HG03354 (cell line): Measurements from ENCODE around the gene DNAAF1.

Experiments used
- ATAC-seq: cut with Tn5 transposase; IDR thresholded peaks from one replicate; pipeline ENCODE4 v1.9.1; 2021; ENCODE audit warnings: mild to moderate bottlenecking; ENCODE audit not compliant: unreplicated experiment, poor library complexity, severe bottlenecking

DNAAF1 gene

DNA sequence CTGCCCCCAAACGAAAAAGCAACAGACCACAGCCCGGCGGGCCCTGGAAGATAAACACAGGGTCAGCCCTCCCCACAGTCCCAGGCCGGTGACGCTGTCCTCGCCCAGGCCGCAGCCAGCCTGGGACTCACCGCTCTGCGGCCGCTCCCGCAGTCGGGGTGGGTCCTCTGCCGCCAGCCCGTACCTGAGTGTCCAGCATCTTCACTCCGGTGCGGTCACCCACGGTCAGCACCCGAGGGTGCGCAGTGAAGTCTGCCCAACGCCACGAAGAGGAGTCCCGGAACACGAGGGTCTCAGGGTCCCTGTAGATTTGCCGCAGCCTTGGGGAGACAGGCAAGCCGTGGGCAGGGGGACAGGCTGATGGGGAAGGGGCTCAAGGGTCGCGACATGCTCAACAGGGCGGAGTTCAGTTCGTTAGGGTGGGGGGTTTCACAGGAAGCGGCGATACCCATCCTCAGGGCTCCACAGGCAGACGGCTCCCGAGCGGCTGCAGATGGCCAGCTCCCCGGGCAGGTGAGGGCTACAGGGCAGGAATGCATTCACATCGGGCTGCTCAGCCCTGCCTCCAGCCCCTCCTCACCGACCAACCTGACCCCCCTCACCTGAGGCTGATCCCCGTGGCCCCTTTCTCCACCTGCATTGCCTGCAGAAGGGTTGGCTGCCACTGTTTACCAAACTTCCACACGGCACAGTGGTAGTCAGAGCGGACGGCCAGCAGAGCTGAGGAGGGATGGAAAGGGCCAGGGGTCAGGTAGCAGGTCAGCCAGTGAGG, 36.2 kb downstream of the DNAAF1 start:
- ATAC-seq, result no peak

DNA sequence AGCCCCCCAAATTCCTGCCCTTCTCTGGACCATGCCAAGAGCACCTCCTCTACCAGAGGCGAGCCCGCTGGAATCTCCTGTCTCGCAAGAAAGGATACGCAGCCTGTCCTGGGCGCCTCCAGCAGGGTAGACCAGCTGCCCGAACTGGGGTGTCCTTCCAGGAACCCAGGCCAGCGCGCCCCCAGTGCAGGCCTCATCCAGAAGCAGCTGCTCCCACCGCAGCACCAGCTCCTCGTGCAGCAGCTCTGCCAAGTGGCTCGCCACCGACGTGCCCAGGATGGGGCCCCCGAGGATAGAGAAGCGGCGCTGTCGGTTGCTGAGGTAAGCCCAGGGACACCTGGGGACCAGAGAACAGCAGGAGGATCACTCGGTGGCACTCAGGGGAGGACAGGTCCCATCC, 37.0 kb downstream of the DNAAF1 start:
- no peak for ATAC-seq

DNA sequence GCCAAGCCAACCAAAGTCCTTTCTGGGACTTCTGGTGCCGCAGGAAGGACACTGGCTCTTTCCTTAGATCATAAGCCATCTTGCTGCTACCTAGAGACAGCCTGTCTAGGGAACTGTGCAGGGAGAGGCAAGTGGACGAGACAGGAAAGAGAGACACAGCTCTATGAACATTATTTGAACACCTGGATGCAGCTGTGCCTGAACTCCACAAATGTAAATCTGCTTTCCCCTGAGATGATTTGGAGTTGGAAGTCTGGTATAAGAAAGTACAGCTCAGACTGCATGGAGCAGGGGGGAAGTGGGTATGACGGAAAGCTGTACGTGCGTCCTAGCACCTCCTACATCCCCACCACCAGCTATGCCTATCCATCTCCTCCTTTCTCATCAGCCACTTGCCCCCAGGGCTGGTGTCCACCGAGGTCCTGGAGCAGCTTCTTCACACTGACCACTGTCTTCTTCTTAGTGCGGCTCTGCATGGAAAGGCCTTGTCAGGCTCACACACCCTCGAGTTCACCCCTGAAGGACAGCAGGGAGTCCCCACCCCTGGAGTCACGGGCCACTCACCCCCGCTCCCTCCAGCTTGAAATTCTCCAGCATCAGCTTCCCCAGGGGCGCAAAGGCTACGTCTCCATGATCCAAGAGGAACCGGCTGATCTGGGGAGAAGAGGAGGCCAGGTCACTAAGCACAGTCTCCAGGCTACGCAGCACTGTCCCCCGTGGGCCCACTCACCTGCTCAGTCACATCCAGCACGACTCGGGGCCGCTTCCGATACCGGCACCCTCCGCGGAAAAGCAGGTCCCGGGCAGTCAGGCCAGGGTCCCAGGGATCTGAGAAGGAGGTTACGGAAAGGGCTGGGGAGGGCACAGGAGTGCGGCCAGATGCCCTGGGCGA, 37.8 kb downstream of the DNAAF1 start:
- no peak for ATAC-seq

DNA sequence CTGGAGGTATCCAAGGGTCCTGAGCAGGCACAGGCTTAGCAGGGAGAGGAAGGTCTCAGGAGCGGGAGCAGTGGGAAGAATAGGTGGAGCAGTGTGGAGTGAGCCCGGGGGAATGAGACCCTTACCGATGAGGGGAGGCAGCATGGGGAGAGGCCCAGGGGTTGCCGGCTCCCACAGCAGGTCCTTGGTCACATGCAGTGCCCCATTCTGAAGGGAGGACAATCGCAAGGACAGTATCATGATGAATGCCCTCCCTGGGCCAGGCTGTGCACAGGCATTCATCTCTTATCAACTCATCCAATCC, 38.4 kb downstream of the DNAAF1 start:
- ATAC-seq, result no peak

DNA sequence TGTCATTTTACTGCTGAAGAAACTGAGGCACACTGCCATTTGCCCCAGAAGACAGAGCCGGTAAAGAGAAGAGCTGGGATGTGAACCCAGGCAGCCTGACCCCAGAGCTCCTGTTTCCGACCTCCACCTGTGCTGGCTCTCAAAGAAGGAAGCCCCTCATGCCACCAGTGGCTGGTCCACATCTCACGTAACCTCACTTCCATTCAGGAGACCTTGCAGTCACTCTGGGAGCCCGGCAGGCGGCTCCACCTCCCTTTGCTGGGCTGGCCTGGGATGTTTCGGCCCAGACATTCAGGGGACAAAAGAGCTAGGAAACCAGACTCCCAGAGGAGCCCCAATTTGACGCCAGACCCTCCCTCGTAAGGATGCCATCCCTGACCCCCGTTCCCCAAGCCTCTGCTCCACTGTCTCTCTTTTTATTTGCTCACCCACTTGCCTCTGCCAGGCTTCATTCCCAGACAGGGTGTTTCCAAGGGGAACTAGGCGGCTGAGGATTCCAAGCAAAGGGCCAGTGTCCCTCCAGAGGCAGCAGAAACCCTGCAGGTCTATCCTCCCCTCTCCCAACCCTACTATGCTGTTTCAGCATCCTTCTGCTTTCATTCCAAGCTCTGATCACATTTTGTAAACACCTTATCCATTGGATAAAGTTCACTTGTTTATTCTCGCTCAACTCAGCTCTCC, 38.9 kb downstream of the DNAAF1 start:
- ATAC-seq, result no peak

DNA sequence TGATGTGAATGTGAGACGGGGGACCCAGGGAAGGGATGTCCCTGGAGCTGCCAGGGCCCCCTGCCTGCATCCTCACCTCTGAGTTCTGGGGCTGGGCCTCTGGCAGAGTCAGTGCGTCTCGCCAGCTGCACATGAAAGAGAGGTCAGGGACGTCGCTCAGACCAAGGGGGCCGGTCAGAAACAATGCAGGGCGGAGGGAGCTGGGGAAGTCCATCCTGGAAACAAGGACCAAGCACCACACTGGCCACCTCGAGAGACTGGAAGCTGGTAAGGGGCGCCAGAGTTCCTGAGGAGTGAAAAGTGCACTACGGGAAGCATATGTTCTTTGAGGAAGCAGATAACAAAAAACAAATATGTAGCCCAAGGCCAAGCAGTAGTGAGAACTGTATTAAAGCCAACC, 39.7 kb downstream of the DNAAF1 start:
- no peak for ATAC-seq

DNA sequence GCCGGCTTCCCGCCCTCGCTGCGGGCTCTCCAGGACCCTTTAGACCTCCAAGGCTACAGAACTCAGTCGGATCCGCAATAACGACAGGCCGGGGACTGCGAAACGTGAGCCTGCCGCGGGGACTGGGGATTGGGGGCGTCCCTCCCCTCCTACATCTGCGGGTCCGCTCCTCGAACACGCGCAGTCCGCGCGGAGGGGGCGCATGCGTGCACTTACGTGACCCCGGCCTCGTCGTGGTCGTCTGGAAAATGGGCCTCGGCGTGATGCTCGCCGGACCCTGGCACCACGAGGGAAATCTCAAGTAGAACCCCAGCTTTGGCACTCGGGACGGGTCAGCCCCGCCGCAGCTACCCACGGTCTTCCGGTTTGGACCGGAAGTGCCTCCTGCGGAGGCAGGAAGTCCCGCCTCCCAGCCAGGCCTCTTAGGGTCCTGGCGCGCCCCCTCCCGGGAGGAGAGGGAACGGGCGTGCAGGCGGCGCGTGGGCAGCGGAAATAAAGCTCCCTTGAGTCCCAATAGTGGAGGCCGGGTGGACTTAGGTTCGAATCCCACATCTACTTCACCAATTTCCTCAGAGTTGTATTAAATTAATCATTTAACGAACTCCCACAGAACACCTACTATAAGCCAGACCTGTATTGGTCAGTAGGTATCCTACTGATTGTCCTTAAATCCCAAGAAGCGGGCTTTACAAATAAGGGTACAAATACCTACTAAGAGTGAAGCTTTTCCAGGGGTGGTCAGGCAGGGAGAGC, 41.8 kb downstream of the DNAAF1 start, which contains the start of gene TAF1C:
TSS of gene TAF1C (minus strand) at position 373 of the 753 bp plus-strand sequence. CDS start 2,069 bp downstream, outside the sequence.
- peak; percentile 96 for ATAC-seq

DNA sequence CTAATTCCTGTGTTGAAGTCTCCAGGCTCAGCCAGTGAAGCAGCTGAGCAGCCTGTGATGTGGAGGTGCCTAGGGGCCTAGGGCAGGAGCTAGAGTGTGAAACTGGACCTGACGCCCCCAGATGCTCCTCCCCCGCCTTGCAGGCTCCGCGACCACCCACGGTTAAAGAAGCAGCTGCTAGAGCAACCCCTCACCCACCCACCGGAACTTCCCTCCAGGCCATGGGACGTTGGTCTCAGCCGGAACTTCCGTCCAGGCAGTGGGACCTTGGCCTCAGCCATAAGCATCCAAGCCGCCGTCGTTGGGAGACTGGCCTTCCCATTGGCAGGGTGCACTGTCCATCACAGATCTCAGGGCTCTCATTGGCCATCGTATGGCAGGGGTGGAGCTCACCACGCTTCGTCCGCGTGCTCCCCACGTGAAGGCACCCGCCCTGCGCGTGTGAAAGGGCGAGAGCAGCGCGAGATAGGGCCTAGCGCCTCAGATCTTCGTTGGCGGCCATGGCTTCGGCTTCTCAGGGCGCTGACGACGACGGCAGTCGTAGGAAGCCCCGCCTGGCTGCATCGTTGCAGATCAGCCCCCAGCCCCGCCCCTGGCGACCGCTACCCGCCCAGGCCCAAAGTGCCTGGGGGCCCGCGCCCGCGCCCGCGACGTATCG, 45.8 kb downstream of the DNAAF1 start, which contains the start of gene ADAD2:
TSS of gene ADAD2 (plus strand) at position 427 of the 658 bp plus-strand sequence. CDS start at position 501, 74 bp downstream.
- no peak for ATAC-seq

DNA sequence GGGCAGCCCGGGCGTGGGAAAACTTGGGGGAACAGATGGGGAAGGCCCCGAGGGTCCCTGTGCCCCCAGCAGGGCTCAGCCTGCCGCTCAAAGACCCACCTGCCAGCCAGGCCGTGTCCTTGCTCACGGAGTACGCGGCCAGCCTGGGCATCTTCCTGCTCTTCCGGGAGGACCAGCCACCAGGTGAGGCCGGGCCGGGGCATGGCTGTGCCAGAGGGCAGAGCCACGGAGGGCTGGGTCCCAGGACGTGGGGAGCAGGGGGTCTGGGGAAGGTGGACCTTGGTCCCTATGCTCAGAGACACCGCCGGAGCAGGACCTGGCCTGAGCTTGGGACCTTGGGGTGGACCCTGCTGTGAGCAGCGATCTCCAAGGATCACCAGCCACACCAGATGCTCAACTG, 46.4 kb downstream of the DNAAF1 start:
- ATAC-seq, result no peak

DNA sequence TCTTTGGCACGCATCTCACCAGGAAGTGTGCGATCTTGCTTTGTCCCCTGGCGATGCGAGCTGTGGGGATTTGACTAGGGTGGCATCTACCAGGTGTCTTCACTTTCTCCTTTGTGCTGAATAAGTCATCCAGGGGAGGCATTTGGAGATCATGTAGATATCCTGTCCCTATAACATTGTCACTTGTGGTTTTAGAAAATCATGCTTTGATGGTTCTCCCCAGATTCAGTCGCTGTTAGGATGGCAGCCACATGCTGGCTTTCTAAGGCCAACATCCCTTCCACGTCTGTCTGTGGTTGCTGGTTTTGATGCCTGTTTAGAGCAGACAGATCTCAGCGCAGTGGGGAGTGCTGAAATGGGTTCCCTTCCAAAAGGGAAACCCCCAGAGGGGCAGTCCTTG, 48.4 kb downstream of the DNAAF1 start:
- no peak for ATAC-seq

DNA sequence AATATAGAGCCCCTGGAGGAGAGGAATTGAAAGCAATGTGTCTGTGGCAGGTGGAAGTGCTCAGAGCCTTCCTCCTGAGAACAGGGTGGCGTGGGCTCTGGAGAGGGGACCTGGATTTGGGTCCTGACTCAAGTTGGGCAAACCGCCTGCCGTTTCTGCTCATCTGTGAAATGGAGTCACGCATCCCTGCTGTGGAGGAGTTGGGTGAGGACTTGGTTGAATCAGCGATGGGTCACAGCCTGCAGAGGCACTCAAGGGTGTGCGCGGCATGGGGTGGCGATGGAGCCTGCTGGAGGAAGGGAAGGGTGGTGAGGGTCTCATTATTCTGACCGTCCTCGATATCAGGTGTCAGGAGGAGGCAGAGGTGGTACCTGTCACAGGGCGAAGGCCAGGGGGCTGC, 48.9 kb downstream of the DNAAF1 start:
- no peak for ATAC-seq

DNA sequence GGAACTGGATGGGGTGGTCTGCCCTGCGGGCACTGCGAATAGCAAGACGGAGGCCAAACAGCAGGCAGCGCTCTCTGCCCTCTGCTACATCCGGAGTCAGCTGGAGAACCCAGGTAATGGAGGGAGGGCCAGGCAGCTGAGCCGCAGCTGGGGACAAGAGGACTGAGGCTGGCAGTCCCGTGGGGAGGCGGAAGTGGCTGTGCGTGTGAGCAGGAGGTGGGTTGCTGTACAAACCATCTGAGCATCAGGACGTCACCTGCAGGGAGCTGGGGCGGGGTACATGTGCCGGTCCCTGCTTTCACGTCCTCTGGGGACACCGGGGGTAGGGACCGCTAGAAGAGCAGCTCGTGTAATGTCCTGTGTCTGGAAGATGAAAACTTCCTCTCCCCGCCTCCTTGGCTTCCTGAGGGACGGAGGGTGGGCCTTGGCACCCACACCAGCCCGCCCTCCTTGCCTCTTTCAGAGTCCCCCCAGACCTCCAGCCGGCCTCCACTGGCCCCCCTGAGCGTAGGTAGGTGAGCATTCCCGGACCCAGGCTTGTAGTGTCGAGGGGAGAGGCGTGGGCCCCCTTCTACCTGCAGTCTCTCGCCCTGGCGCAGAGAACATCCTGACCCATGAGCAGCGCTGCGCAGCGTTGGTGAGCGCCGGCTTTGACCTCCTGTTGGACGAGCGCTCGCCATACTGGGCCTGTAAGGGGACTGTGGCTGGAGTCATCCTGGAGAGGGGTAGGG, 49.5 kb downstream of the DNAAF1 start:
- peak; percentile 70 for ATAC-seq

DNA sequence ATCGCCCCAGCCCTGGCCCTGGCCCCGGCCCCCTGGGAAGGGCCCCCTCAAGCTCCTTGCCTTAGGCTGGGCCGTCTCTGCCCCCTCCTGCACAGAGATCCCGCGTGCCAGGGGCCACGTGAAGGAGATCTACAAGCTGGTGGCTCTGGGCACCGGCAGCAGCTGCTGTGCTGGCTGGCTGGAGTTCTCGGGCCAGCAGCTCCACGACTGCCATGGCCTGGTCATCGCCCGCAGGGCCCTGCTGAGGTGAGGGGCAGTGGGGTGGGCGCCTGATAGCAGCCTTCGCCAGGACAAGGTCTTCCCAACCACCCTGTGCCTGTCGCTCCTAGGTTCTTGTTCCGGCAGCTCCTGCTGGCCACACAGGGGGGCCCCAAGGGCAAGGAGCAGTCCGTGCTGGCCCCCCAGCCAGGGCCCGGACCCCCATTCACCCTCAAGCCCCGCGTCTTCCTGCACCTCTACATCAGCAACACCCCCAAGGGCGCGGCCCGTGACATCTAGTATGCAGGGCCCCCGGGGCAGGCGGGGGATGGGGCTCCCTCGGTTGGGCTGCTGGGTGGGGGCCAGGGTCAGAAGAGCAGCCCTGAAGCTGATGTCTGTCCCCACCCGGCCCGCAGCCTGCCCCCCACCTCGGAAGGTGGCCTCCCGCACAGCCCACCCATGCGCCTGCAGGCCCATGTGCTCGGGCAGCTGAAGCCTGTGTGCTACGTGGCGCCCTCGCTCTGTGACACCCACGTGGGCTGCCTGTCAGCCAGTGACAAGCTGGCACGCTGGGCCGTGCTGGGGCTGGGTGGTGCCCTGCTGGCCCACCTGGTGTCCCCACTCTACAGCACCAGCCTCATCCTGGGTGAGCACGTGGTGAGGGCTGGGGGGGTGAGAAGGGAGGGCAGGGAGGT, 50.3 kb downstream of the DNAAF1 start:
- no peak for ATAC-seq

DNA sequence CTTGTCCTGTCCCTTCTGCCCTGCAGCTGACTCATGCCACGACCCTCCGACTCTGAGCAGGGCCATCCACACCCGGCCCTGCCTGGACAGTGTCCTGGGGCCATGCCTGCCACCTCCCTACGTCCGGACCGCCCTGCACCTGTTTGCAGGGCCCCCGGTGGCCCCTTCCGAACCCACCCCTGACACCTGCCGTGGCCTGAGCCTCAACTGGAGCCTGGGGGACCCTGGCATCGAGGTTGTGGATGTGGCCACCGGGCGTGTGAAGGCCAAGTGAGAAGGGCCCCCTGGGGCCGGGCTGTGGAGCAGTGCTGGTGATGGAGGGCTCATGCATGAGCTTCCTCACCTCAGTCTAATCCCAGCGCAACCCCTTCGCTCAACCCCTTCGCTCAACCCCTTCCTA, 51.0 kb downstream of the DNAAF1 start:
- no peak for ATAC-seq

DNA sequence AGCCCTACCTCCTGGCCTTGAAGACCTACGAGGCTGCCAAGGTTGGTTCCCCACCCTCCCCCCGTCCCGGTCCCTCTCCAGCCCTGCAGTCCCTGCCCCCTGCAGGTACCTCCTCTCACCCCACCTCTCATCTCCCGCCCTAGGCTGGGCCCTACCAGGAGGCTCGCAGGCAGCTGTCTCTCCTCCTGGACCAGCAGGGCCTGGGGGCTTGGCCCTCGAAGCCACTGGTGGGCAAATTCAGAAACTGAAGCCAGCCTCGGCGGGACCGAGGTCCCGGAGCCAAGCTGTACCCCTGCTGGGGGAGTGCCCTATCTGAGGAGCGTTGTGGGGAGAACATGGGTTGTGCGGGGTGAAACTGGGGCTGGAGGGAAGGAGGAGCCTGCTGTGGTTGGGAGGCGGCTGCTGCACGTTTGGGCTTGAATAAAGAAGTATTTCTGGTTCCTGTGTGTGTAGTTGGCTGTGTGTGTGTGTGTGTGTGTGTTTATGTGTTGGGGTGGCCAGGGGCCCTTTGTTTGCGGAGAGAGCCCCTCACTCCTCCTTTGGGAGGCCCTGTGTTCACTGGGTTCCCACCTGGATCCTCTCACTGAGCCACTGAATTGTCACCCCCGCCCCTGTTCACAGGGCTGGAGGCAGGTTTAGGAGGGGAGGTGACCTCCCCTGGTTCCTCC, 51.8 kb downstream of the DNAAF1 start:
- no peak for ATAC-seq

DNA sequence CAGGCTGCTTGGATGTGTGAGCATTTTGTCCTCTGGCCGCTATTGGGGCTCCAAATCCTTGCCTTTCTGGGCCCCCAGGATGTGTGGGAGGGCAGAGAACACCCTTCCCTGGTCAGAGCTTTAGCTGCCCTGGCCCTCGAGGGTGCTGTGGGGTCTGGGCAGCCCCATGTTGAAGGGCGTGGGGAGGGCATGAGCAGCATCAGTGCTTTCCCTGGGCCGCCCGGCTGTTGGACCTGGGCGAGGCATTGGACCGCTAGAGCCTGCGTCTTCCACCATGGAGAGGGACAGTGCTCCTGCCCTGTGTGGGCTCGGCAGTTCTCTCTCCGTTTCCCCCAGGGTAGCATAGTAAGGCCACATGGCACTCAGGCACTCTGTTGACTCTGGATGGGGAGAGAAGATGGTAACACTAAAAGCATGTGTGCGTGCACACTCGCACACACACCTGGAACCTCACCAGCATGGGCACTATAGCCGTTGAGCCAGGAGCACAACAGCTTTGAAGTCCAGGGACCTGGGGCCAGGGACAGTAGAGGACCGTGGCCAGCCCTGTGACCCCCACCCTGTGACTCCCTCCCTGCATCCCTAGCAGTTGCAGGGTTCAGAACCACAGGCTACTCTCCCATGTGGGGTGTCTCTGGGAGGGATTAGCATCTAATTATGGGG, 52.5 kb downstream of the DNAAF1 start:
- ATAC-seq, result no peak

DNA sequence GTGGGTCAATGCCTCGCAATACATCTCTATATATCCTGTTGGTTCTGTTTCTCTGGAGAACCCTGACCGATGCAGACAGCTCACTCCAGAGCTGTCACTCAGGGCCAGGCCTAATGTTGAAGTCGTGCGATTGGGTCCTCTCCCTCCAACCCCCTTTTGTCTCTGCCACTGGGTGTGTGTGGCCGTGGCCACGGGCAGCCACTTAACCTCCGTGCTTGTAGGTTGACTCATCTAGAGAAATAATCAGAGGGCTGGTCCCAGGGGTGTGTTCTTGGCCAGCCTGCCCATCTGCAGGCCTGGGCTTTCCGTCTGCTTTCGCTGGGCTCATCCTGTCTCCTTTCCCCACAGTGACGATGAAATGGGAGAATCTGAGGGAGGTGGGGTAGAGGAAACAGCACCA, 53.3 kb downstream of the DNAAF1 start:
- ATAC-seq, result no peak
